Left hindlimb (tissue), 1 donor: ENCODE results near the gene ARIH2.
"Not testable (repeated sequence)": the region's sequence is repeated elsewhere in the genome, so short reads cannot be mapped to it uniquely, and the experiment has no call there.

Source experiments
- DNase-seq: peaks from one replicate; pipeline ENCODE4 v3.0.0-alpha.2; 2018

ARIH2 gene

GRCh38 chr3:48918388-48919214 is at the start of gene ARIH2:
Gene ARIH2 (plus strand): TSS chr3:48918842. CDS start chr3:48927559, 8,717 bp downstream.
- peak; percentile 94 for DNase-seq

- no peak for DNase-seq
These were observed 41.0 kb upstream of the ARIH2 start for GRCh38 chr3:48877671-48878070.

GRCh38 chr3:48879307-48879993 is 39.2 kb upstream of the ARIH2 start:
- DNase-seq = no peak

GRCh38 chr3:48879994-48880377 is 38.7 kb upstream of the ARIH2 start:
- DNase-seq = no peak

GRCh38 chr3:48881006-48881405 is 37.6 kb upstream of the ARIH2 start:
- DNase-seq = no peak

GRCh38 chr3:48881652-48882114 is 37.0 kb upstream of the ARIH2 start:
- DNase-seq = no peak

- no peak for DNase-seq
These were observed 32.9 kb upstream of the ARIH2 start for GRCh38 chr3:48885753-48886152.

GRCh38 chr3:48891606-48892005 is 27.0 kb upstream of the ARIH2 start:
- no peak for DNase-seq

- no peak for DNase-seq
These were observed 24.1 kb upstream of the ARIH2 start for GRCh38 chr3:48894516-48894915.

- DNase-seq = no peak
These were observed 21.7 kb upstream of the ARIH2 start for GRCh38 chr3:48896936-48897335.

- no peak for DNase-seq
These were observed 20.9 kb upstream of the ARIH2 start for GRCh38 chr3:48897460-48898376.

- DNase-seq = peak; percentile 91
These were observed 20.0 kb upstream of the ARIH2 start, which contains the start of gene SLC25A20 for GRCh38 chr3:48898383-48899234. Gene SLC25A20 (minus strand): TSS chr3:48898882. CDS start chr3:48898794, 88 bp downstream.

- no peak for DNase-seq
These were observed 19.4 kb upstream of the ARIH2 start for GRCh38 chr3:48899273-48899672.

GRCh38 chr3:48907026-48907425 is 11.6 kb upstream of the ARIH2 start:
- DNase-seq = not testable (repeated sequence)

GRCh38 chr3:48915296-48915695 is 3.3 kb upstream of the ARIH2 start:
- no peak for DNase-seq

GRCh38 chr3:48919215-48920138 is 835 bp downstream of the ARIH2 start:
- DNase-seq = no peak

GRCh38 chr3:48926425-48927392 is 8.1 kb downstream of the ARIH2 start:
- DNase-seq = no peak

GRCh38 chr3:48927928-48928327 is 9.3 kb downstream of the ARIH2 start:
- no peak for DNase-seq

- no peak for DNase-seq
These were observed 10.0 kb downstream of the ARIH2 start for GRCh38 chr3:48928679-48929078.
